HG02943 (cell line): ENCODE results near the gene IPCEF1.

Source experiments
- ATAC-seq: cut with Tn5 transposase; IDR thresholded peaks from one replicate; pipeline ENCODE4 v1.9.1; 2021; ENCODE audit warnings: mild to moderate bottlenecking, low read depth, moderate library complexity; ENCODE audit not compliant: unreplicated experiment

IPCEF1 gene

GRCh38 chr6:154297721-154298120, 58.9 kb downstream of the IPCEF1 start:
- ATAC-seq, result no peak

- ATAC-seq, result no peak
Measured at GRCh38 chr6:154297210-154297609, 59.4 kb downstream of the IPCEF1 start.

- no peak for ATAC-seq
Measured at GRCh38 chr6:154295733-154296132, 60.9 kb downstream of the IPCEF1 start.

DNA sequence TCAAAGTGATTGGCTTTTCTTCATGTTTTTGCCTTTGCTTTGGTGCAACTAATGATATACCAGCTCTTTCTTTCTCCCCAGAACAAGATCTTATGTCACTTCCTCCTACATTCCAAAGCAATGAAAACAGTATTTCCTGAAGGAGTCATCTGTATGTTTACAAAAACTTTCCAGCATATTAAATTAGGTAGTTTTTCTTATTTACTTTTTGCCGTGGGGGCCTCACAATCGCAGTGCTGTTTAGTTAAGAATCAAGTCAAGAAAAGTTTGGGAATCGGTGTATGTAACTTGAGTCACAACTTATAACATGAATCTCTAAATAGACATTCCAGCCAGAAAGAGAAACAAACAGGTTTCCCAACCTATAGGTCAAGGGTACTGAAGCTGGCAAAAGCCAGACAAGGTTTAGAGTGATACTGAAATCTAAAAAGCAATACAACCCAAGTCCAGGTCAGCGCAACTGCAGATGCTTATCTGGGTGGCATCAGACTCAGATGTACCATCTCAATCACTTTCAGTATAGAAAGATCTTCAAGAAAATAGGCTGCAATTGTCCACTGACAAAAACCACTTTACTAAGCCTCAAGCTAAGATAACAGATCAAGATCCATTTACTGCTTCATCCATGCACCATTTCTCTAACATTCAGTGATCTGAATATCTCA, 63.6 kb downstream of the IPCEF1 start:
- no peak for ATAC-seq

GRCh38 chr6:154292066-154292465, 64.5 kb downstream of the IPCEF1 start:
- ATAC-seq, result no peak

DNA sequence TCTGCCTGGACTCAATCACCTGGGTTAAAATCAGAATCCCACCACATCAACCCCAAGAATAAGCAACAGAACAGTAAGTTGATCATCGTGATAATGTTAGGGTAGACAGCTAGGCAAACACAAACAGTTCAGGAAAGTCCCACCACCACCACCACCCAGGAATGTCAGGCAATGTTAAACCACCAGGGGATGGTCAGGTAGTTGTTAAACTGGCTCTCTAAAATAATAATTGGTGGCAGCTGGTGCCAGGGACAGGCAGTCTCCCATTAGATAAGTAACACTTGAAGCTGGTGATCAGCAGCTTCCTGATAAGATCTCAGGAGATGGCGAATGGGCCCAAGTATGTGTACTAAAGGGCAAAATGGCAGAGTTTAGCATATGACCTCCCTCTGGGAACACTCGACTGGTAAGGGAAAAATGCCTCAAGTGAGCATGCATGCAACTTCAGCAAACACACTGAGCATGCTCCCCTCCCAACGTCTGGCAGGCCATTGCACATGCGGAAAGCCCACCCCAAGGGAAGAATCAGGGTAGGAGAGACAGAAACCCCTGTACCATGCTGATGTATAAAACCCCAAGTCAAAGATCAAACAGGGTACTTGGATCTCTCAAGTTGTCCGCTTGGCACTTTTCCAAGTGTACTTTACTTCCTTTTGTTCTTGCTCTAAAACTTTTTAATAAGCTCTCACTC, 66.6 kb downstream of the IPCEF1 start:
- ATAC-seq, result no peak

GRCh38 chr6:154285826-154286225, 70.8 kb downstream of the IPCEF1 start:
- no peak for ATAC-seq

- ATAC-seq, result no peak
Measured at GRCh38 chr6:154284313-154284853, 72.2 kb downstream of the IPCEF1 start.

GRCh38 chr6:154280521-154280920, 76.1 kb downstream of the IPCEF1 start:
- no peak for ATAC-seq

GRCh38 chr6:154277629-154278017, 79.0 kb downstream of the IPCEF1 start:
- ATAC-seq, result peak; percentile 42

GRCh38 chr6:154276810-154277628, 79.6 kb downstream of the IPCEF1 start:
- peak; percentile 58 for ATAC-seq

DNA sequence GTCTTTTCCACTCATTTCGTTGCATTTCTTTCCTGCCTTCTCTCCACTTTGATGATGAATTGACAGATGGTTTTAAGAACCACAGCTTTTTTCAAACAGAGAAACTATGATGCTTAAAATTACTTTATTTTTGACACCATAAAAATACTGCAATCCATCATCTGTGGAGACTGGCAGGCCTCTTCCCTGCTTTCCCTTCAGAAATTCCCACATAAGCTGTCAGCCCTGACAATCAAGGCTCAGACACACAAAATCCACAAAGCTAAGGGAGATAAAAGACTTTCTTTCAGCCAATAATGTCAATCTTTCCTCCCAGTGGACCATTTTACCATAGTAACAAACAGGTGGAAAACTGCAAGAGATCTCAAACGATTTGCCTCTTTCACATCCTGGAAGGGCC, 82.4 kb downstream of the IPCEF1 start:
- no peak for ATAC-seq

GRCh38 chr6:154268486-154268885, 88.1 kb downstream of the IPCEF1 start:
- no peak for ATAC-seq

DNA sequence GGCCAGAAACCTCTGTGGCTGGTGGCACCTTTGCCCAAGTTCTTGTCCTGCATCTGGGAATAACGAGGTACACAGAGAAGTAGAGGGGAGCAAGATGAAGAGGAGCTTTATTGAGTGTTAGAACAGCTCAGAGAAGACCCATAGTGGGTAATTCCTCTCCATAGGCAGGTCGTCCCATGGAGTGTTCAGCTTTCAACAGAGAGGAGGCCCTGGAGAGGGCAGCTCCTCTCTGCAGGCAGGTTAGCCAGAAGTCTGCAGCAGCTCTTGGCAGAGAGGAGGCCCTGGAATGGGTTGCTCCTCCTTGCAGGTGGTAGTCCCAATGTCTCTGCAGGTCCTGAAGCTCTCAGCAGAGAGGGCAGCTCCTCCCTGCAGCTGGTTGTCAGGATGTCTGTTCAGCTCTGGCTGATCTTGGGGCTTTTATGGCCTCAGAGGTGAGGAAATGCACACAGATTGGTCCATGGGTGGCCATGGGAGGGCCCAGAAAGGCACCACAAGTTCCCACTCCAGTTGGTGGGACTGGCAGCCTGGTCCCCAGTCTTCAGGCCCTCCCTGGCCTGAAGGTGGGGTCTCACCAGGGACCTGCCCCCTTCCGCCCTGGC, 89.0 kb downstream of the IPCEF1 start:
- no peak for ATAC-seq

DNA sequence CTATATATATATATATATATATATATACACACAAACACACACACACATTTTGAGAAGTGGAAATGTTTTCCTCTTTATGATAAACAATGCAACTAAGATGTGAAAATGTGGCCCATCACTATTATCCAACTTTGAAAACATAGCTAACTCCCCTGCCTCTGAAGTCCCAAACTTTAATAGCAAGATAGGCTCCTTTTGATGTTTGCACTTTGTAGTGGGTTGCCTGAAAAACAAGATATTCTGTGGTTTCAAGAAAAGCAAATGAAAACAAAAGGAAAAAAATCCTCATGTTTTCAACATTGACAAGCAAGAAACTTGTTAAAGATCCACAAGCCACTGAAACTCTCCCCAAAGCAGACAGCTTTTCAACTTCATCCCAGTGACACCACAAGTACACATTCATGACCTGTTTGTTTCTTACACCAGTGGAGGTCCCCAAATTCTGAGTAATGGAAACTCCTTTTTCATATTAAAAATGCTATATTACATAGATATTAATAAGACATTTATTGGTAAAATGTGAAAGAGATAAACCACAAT, 90.0 kb downstream of the IPCEF1 start:
- no peak for ATAC-seq

DNA sequence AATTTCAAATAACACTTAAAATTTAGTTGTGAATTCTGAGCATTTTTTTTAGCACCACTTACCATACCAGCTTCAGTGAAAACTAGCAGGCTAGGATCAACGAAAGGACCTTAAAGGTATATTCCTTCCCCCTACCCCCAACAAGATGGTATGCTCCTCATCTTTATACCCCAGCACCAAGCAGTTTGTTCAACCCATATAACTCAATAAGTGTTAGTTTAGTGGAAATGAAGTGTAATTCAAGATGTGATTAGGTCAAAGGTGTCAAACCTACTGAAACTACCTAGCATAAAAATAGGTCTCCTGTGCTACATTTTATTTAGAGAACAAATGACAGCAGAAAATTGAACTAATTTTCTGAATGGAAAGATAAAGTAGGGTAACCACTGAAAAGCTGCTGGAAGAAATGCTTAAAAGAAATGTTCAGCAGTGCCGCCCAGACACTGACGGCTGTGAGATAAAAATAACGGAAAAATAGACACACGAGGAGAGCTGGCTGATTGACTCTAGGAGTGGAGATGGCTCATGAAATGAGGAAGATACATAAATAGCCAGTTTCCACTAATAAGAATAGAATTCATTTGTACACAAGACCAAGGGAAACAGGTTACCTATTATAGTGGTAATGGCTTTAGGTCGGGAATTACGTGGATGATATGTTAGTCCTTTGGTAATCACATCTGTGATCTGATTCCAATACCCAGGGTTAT, 94.8 kb downstream of the IPCEF1 start:
- no peak for ATAC-seq

GRCh38 chr6:154258064-154258757, 98.4 kb downstream of the IPCEF1 start:
- ATAC-seq, result peak; percentile 76

DNA sequence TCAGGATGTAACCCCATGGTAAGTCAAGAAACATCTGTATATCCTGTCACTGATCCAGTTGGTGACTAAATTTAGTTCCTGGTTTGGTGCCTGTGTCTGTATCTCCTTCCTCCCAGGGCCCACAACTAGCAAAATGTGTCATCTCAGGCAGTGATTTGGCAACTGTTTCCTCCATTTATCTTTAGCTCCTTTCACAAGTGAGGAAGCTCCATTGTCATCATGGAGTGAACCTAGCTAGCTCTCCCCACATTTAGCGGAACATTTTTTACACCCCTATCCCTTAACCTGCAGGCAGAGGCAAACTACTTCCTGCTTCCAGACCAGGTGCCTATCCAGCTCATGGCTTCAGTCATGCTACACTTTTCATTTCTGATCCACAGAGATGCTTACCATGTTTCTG, 99.5 kb downstream of the IPCEF1 start:
- no peak for ATAC-seq

DNA sequence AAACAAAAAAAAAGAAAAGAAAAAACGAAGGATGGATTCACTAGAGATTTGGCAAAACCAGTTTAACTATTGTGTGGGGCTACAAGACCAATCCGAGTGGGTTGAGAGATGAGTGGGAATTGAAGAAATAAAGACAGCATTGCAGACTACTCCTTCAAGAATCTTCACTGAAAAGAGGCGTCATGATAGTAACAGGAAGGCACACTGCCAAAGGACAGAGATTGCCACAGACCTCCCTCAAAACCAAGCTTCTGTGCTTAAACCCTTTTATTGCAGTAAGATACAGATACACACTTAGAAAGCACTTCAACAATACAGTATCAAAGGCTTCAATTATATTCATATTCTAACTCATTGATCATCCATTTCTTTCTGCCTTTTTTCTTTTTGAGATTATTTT, 103.9 kb downstream of the IPCEF1 start:
- ATAC-seq, result no peak
